ENCODE results near the gene MAPK4.

Gene MAPK4

DNA sequence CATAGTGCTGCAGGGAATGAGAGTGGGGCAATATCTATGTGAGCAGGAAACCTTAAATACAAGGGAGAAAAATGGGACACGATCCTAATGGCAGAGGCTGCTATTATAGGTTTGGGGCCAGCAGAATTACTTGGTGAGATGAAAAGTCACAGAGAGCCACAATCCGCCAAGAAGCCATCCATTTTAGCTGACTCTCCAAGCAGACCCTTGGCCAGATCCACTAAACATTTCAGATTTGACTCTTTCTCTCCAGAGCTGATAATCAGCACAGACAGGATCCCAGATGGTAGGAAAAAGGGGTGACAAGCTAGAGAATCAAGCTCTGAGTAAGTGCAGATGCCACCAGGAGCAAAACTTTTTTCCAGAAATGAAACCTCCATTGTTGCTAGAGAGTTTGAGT, 61.5 kb downstream of the MAPK4 start:
- no peak for DNase-seq (ENCODE audit: low spot score)
- Histone ChIP-seq H3K36me3 (ENCODE audit: low read depth) (no peaks in the 10 kb centered on the region), H3K27ac (ENCODE audit: poor library complexity, severe bottlenecking) (no peak overlapping the region), H3K27me3 (ENCODE audit: insufficient read depth, poor library complexity, severe bottlenecking) (no peaks in the 10 kb centered on the region), H3K4me1 (ENCODE audit: insufficient read depth, poor library complexity, severe bottlenecking) (no peaks in the 10 kb centered on the region), H3K4me3 (ENCODE audit: severe bottlenecking) (no peak overlapping the region), H3K9me3 (ENCODE audit: severe bottlenecking) (no peaks in the 10 kb centered on the region)
- TF ChIP-seq, protein P1, sequence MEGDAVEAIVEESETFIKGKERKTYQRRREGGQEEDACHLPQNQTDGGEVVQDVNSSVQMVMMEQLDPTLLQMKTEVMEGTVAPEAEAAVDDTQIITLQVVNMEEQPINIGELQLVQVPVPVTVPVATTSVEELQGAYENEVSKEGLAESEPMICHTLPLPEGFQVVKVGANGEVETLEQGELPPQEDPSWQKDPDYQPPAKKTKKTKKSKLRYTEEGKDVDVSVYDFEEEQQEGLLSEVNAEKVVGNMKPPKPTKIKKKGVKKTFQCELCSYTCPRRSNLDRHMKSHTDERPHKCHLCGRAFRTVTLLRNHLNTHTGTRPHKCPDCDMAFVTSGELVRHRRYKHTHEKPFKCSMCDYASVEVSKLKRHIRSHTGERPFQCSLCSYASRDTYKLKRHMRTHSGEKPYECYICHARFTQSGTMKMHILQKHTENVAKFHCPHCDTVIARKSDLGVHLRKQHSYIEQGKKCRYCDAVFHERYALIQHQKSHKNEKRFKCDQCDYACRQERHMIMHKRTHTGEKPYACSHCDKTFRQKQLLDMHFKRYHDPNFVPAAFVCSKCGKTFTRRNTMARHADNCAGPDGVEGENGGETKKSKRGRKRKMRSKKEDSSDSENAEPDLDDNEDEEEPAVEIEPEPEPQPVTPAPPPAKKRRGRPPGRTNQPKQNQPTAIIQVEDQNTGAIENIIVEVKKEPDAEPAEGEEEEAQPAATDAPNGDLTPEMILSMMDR (IDR thresholded peaks at IDR 0.05; ENCODE audit: poor library complexity, severe bottlenecking): no peak
- ATAC-seq (ENCODE audit: low read depth): no peak

DNA sequence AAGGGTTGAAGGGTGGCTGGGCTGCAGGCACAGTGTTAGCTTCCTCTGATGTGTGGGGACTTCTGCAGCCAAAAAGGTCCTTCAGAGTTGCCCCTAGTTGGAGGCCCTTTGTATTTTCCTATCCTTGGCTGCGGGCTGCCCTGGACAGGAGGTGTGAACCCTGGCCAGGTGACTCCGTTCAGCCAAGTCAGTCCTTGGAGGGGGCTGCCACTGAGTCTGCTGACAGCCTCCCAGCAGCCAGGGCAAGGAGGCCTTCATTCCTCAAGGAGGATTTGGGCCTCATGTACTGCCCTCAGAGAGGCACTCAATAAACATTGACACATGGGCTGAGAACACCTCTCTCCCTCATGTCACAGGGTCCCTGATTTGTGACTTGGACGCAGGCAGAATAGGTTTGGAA, 62.4 kb downstream of the MAPK4 start:
- ATAC-seq (ENCODE audit: low read depth) (no peak), DNase-seq (ENCODE audit: low spot score) (no peak)
- Histone ChIP-seq H3K4me3 (ENCODE audit: severe bottlenecking) (no peak overlapping the region), H3K27me3 (ENCODE audit: insufficient read depth, poor library complexity, severe bottlenecking) (no peaks in the 10 kb centered on the region), H3K36me3 (ENCODE audit: low read depth) (no peaks in the 10 kb centered on the region), H3K9me3 (ENCODE audit: severe bottlenecking) (no peaks in the 10 kb centered on the region), H3K27ac (ENCODE audit: poor library complexity, severe bottlenecking) (no peak overlapping the region), H3K4me1 (ENCODE audit: insufficient read depth, poor library complexity, severe bottlenecking) (no peaks in the 10 kb centered on the region)
- TF ChIP-seq, protein P1 (IDR thresholded peaks at IDR 0.05; ENCODE audit: poor library complexity, severe bottlenecking): no peak

DNA sequence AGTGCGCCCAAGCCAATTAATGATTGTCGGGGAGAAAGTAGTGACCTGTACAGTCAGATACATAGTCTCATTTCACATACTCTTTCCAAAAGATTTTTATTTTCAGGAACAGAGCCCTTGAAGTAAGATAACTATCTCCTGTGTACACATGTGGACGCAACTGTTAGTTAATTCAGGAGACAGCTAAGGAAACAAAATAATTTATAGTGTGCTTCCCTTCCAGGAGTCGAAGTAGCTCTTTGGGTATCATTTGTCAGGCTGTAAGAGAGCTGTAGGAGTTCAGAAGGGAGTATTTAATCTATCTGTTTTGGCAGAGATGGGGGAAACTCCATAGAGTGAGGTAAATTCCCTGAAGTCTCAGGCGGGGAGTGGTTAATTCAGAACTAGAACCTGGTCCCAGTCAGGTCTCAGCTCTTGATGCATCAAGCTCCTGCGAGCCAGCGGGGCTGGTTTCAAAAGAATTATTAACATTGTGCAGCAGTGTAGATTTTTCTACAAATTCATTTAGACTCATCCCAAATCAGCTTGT, 63.0 kb downstream of the MAPK4 start:
- TF ChIP-seq, protein P1 (IDR thresholded peaks at IDR 0.05; ENCODE audit: poor library complexity, severe bottlenecking): no peak

DNA sequence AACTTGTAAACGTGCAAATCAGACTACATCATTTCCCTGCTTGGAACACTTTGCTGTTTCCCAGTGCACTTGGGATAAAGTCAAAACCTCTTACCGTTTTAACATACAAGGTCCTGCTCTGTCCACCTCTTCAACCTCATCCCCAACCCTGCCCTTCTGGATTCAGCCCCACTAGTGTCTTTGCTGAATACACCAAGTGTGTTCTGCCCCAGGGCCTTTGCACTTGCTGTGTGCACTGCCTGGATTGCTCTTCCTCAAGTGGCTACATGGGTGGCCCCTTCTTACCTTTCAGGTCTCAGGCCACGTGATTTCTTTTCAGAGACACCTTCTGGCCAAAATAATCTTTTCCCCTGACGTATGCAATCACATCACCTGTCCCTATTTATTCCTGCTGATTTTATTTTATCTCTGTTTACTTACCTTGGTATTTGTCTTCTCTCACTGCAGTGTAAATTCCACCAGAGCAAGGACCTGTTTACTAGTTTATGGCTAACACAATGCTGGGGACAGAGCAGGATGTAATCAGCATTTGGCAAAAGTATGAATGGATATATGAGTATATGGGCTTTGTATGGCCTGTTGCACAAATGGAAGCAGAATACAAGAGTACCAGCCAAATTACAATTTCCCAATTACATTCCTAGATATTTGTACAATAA, 63.9 kb downstream of the MAPK4 start:
- TF ChIP-seq, protein P1 (IDR thresholded peaks at IDR 0.05; ENCODE audit: poor library complexity, severe bottlenecking): no peak
- no peak for ATAC-seq (ENCODE audit: low read depth)
- Histone ChIP-seq H3K27ac (ENCODE audit: poor library complexity, severe bottlenecking) (no peak overlapping the region), H3K4me3 (ENCODE audit: severe bottlenecking) (no peak overlapping the region), H3K36me3 (ENCODE audit: low read depth) (no peaks in the 10 kb centered on the region), H3K4me1 (ENCODE audit: insufficient read depth, poor library complexity, severe bottlenecking) (peaks cover 12% of the 10 kb centered on the region), H3K27me3 (ENCODE audit: insufficient read depth, poor library complexity, severe bottlenecking) (no peaks in the 10 kb centered on the region), H3K9me3 (ENCODE audit: severe bottlenecking) (no peaks in the 10 kb centered on the region)
- DNase-seq (ENCODE audit: low spot score): no peak

More for the DNA sequence above, 63.0 kb downstream of the MAPK4 start:
- H3K4me3 ChIP-seq (ENCODE audit: severe bottlenecking): no peak overlapping the region
- peaks cover 3% of the 10 kb centered on the region for H3K4me1 ChIP-seq (ENCODE audit: insufficient read depth, poor library complexity, severe bottlenecking)
- no peak for ATAC-seq (ENCODE audit: low read depth)
- no peaks in the 10 kb centered on the region for H3K27me3 ChIP-seq (ENCODE audit: insufficient read depth, poor library complexity, severe bottlenecking)
- H3K9me3 ChIP-seq (ENCODE audit: severe bottlenecking): no peaks in the 10 kb centered on the region
- no peaks in the 10 kb centered on the region for H3K36me3 ChIP-seq (ENCODE audit: low read depth)
- H3K27ac ChIP-seq (ENCODE audit: poor library complexity, severe bottlenecking): no peak overlapping the region
- DNase-seq (ENCODE audit: low spot score): no peak

DNA sequence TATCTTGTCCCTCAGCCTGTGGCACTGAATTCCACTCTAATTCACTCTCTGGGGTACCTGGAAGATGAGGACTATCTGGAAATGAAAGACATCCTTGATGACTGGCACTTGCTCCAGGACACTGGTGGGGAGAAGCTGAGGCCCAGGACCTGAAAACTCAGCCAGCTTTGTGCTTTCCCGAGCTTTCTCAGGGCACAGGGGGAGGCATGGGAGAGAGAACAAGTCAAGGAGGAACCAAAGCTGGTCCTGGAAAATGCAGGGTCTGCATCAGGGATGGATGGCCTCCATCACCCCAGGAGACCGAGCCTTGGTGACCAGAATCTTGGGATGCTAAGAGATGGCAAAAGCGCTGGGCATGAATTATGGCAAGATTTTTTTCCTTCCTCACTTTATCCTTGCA, 65.1 kb downstream of the MAPK4 start:
- ATAC-seq (ENCODE audit: low read depth) (no peak), DNase-seq (ENCODE audit: low spot score) (no peak)
- no peak overlapping the region for H3K27ac ChIP-seq (ENCODE audit: poor library complexity, severe bottlenecking)
- no peak overlapping the region for H3K4me3 ChIP-seq (ENCODE audit: severe bottlenecking)
- no peaks in the 10 kb centered on the region for H3K36me3 ChIP-seq (ENCODE audit: low read depth)
- H3K4me1 ChIP-seq (ENCODE audit: insufficient read depth, poor library complexity, severe bottlenecking): peaks cover 21% of the 10 kb centered on the region
- H3K9me3 ChIP-seq (ENCODE audit: severe bottlenecking): no peaks in the 10 kb centered on the region
- TF ChIP-seq, protein P1 (IDR thresholded peaks at IDR 0.05; ENCODE audit: poor library complexity, severe bottlenecking): no peak
- H3K27me3 ChIP-seq (ENCODE audit: insufficient read depth, poor library complexity, severe bottlenecking): no peaks in the 10 kb centered on the region

Data from RWPE2 (cell line).